ENCODE measurements around the gene FAM50B.
"Not testable (repeated sequence)": the region's sequence is repeated elsewhere in the genome, so short reads cannot be mapped to it uniquely, and the experiment has no call there.

FAM50B gene

GRCh38 chr6:3841711-3842565, 7.2 kb upstream of the FAM50B start:
- DNase-seq, result peak in 1 of 42 donors; percentile 33
- intact Hi-C loops (cut with DNase I), result no loop called here

GRCh38 chr6:3843379-3844096, 5.6 kb upstream of the FAM50B start:
- DNase-seq, result no peak

GRCh38 chr6:3844097-3844463, 5.1 kb upstream of the FAM50B start:
- intact Hi-C loops (cut with DNase I), result no loop called here
- DNase-seq, result peak in 1 of 42 donors; percentile 5

More at GRCh38 chr6:3843379-3844096, 5.6 kb upstream of the FAM50B start:
- intact Hi-C loops (cut with DNase I), result no loop called here

GRCh38 chr6:3847521-3847920, 1.7 kb upstream of the FAM50B start:
- intact Hi-C loops (cut with DNase I), result no loop called here
- peak in 1 of 42 donors; percentile 22 for DNase-seq

- DNase-seq, result peak in 27 of 42 donors; percentile 9 to 72 (median 29)
- intact Hi-C loops (cut with DNase I), result loop anchor here (2.0 kb wide), 1 partner anchor 102 kb away; no protein-coding TSS in a partner anchor
These were observed 793 bp upstream of the FAM50B start for GRCh38 chr6:3848380-3848779.

- intact Hi-C loops (cut with DNase I), result loop anchor here (2.0 kb wide), 1 partner anchor 103 kb away; no protein-coding TSS in a partner anchor
- peak in 34 of 42 donors; percentile 18 to 70 (median 40) for DNase-seq
These were observed 693 bp downstream of the FAM50B start for GRCh38 chr6:3849681-3850450.

GRCh38 chr6:3850451-3851203, 1.5 kb downstream of the FAM50B start:
- peak in 1 of 42 donors; percentile 42 for DNase-seq
- intact Hi-C loops (cut with DNase I), result no loop called here

GRCh38 chr6:3851839-3852238, 2.7 kb downstream of the FAM50B start:
- intact Hi-C loops (cut with DNase I), result no loop called here
- DNase-seq, result peak in 1 of 42 donors; percentile 28

- intact Hi-C loops (cut with DNase I), result no loop called here
- DNase-seq, result peak in 2 of 42 donors; percentile 8 to 31
These were observed 3.2 kb downstream of the FAM50B start for GRCh38 chr6:3852391-3852790.

- intact Hi-C loops (cut with DNase I), result no loop called here
- peak in 1 of 42 donors; percentile 14 for DNase-seq
These were observed 6.7 kb downstream of the FAM50B start for GRCh38 chr6:3855866-3856265.

- DNase-seq, result peak in 1 of 42 donors; percentile 34
- intact Hi-C loops (cut with DNase I), result no loop called here
These were observed 7.4 kb downstream of the FAM50B start for GRCh38 chr6:3856576-3856975.

GRCh38 chr6:3857468-3858456, 8.6 kb downstream of the FAM50B start:
- DNase-seq, result peak in 2 of 42 donors; percentile 26 to 29
- intact Hi-C loops (cut with DNase I), result no loop called here

GRCh38 chr6:3859878-3860552, 10.8 kb downstream of the FAM50B start:
- no peak for DNase-seq
- intact Hi-C loops (cut with DNase I), result no loop called here

- DNase-seq, result no peak
- intact Hi-C loops (cut with DNase I), result no loop called here
These were observed 12.3 kb downstream of the FAM50B start for GRCh38 chr6:3861424-3861823.

- intact Hi-C loops (cut with DNase I), result no loop called here
These were observed 12.9 kb downstream of the FAM50B start for GRCh38 chr6:3862038-3862437.

GRCh38 chr6:3863322-3863721, 14.1 kb downstream of the FAM50B start:
- DNase-seq; intact Hi-C loops (cut with DNase I): not testable (repeated sequence)

More at GRCh38 chr6:3862038-3862437, 12.9 kb downstream of the FAM50B start:
- no peak for DNase-seq

- DNase-seq, result peak in 1 of 42 donors; percentile 7
- intact Hi-C loops (cut with DNase I), result no loop called here
These were observed 16.3 kb downstream of the FAM50B start for GRCh38 chr6:3865463-3865862.

All from head of caudate nucleus (tissue), 42 donors.